Type B pancreatic cell (in vitro differentiated cells): Measurements from ENCODE around the gene CNOT9. TPM values are rescaled to one million over a fixed set of nuclear protein-coding genes. Genes with fewer than 3 reads are reported as not detected.
"Not testable (repeated sequence)": the region's sequence is repeated elsewhere in the genome, so short reads cannot be mapped to it uniquely, and the experiment has no call there.

ENCODE experiments used
- DNase-seq: peaks from one replicate; pipeline ENCODE4 v3.0.0; 2021; ENCODE audit warnings: mixed read lengths; ENCODE audit not compliant: unreplicated experiment; ENCODE audit errors: extremely low spot score
- H3K27ac Mint-ChIP-seq: 2 replicates; pipeline ENCODE4 v1.8.0; 2021; ENCODE audit warnings: mild to moderate bottlenecking, mixed read lengths
- H3K27me3 Mint-ChIP-seq: 2 replicates; pipeline ENCODE4 v1.8.0; 2021; ENCODE audit warnings: mixed read lengths
- H3K36me3 Mint-ChIP-seq: 2 replicates; pipeline ENCODE4 v1.8.0; 2021; ENCODE audit warnings: mixed read lengths
- H3K4me1 Mint-ChIP-seq: one replicate; pipeline ENCODE4 v1.8.0; 2021; ENCODE audit warnings: mixed read lengths; ENCODE audit not compliant: unreplicated experiment
- H3K4me3 Mint-ChIP-seq: 2 replicates; pipeline ENCODE4 v1.8.0; 2021; ENCODE audit warnings: mild to moderate bottlenecking, mixed read lengths
- H3K9me3 Mint-ChIP-seq: 2 replicates; pipeline ENCODE4 v1.8.0; 2021; ENCODE audit warnings: mixed read lengths
- CTCF ChIP-seq: fragments of 200-600 bp; sonication (generic); conservative IDR thresholded peaks from 2 replicates; pipeline ENCODE4 v1.5.0; 2021; ENCODE audit warnings: antibody characterized with exemption, mild to moderate bottlenecking
- total RNA-seq: library from RNA; stranded (reverse); gene quantifications from 2 replicates; pipeline ENCODE4 v1.2.1, GENCODE V29; 2021; ENCODE audit warnings: low replicate concordance

The CNOT9 gene
- total RNA-seq, 1 donor from 2014 or later: 59.4 TPM

GRCh38 chr2:218536804-218537494, 31.7 kb upstream of the CNOT9 start:
- no peaks in the 10 kb centered on the region for H3K9me3 Mint-ChIP-seq
- no peak overlapping the region for H3K4me3 Mint-ChIP-seq
- H3K36me3 Mint-ChIP-seq: peaks cover 26% of the 10 kb centered on the region
- no peak for DNase-seq
- H3K4me1 Mint-ChIP-seq: no peaks in the 10 kb centered on the region
- H3K27me3 Mint-ChIP-seq: no peaks in the 10 kb centered on the region
- no peak for TF ChIP-seq CTCF
- H3K27ac Mint-ChIP-seq: no peak overlapping the region

- no peak for DNase-seq
- TF ChIP-seq CTCF: no peak
- H3K4me3 Mint-ChIP-seq: no peak overlapping the region
- H3K9me3 Mint-ChIP-seq: no peaks in the 10 kb centered on the region
- H3K27me3 Mint-ChIP-seq: no peaks in the 10 kb centered on the region
- no peaks in the 10 kb centered on the region for H3K4me1 Mint-ChIP-seq
- H3K27ac Mint-ChIP-seq: no peak overlapping the region
- H3K36me3 Mint-ChIP-seq: peaks cover 35% of the 10 kb centered on the region
Measured at GRCh38 chr2:218540015-218540414, 28.6 kb upstream of the CNOT9 start.

- Mint-ChIP-seq H3K36me3 (peaks cover 31% of the 10 kb centered on the region), H3K27ac (no peak overlapping the region), H3K27me3 (no peaks in the 10 kb centered on the region), H3K4me1 (no peaks in the 10 kb centered on the region), H3K4me3 (no peak overlapping the region), H3K9me3 (no peaks in the 10 kb centered on the region)
- no peak for DNase-seq
- TF ChIP-seq CTCF: no peak
Measured at GRCh38 chr2:218546012-218546411, 22.6 kb upstream of the CNOT9 start.

GRCh38 chr2:218547511-218547910, 21.1 kb upstream of the CNOT9 start:
- no peak for TF ChIP-seq CTCF
- H3K9me3 Mint-ChIP-seq: no peaks in the 10 kb centered on the region
- H3K36me3 Mint-ChIP-seq: peaks cover 27% of the 10 kb centered on the region

GRCh38 chr2:218547978-218548377, 20.7 kb upstream of the CNOT9 start:
- Mint-ChIP-seq H3K36me3 (peaks cover 27% of the 10 kb centered on the region), H3K4me1 (no peaks in the 10 kb centered on the region), H3K9me3 (no peaks in the 10 kb centered on the region), H3K4me3 (no peak overlapping the region), H3K27me3 (no peaks in the 10 kb centered on the region), H3K27ac (no peak overlapping the region)
- no peak for TF ChIP-seq CTCF
- DNase-seq: no peak

More at GRCh38 chr2:218547511-218547910, 21.1 kb upstream of the CNOT9 start:
- no peaks in the 10 kb centered on the region for H3K27me3 Mint-ChIP-seq
- no peak overlapping the region for H3K27ac Mint-ChIP-seq
- no peaks in the 10 kb centered on the region for H3K4me1 Mint-ChIP-seq
- no peak overlapping the region for H3K4me3 Mint-ChIP-seq
- DNase-seq: no peak

- H3K4me1 Mint-ChIP-seq, H3K27me3 Mint-ChIP-seq, H3K4me3 Mint-ChIP-seq, H3K27ac Mint-ChIP-seq, DNase-seq, H3K9me3 Mint-ChIP-seq: not testable (repeated sequence)
- peaks cover 24% of the 10 kb centered on the region for H3K36me3 Mint-ChIP-seq
Measured at GRCh38 chr2:218554225-218554624, 14.4 kb upstream of the CNOT9 start.
